Astrocyte of the cerebellum (primary cell): ENCODE results near the gene DUSP8.
A peak's percentile ranks its signal among the peaks of the same experiment; 100 is the strongest.

ENCODE experiments used
- DNase-seq: peaks from one replicate; pipeline ENCODE4 v3.0.0-alpha.2; 2011; ENCODE audit warnings: low read depth
- H3K4me3 ChIP-seq: 2 replicates; pipeline ENCODE4 v1.5.1; 2011; ENCODE audit warnings: mild to moderate bottlenecking, low read depth, low read length, moderate library complexity
- in situ Hi-C: cut with HindIII; loops from 2 replicates; pipeline ENCODE4 v1.10.0; 2017; ENCODE audit warnings: low sequenced_read_pairs
- TF ChIP-seq, protein P1 (sequence below): IDR thresholded peaks from 2 replicates; pipeline ENCODE4 v1.5.1; 2012; ENCODE audit warnings: low read length, low read depth, moderate library complexity, mild to moderate bottlenecking; ENCODE audit errors: missing control alignments

Gene DUSP8

GRCh38 chr11:1548221-1549070, 23.6 kb downstream of the DUSP8 start:
- no peak for DNase-seq
- no peak overlapping the region for H3K4me3 ChIP-seq
- in situ Hi-C loops = no loop called here
- TF ChIP-seq, protein P1, sequence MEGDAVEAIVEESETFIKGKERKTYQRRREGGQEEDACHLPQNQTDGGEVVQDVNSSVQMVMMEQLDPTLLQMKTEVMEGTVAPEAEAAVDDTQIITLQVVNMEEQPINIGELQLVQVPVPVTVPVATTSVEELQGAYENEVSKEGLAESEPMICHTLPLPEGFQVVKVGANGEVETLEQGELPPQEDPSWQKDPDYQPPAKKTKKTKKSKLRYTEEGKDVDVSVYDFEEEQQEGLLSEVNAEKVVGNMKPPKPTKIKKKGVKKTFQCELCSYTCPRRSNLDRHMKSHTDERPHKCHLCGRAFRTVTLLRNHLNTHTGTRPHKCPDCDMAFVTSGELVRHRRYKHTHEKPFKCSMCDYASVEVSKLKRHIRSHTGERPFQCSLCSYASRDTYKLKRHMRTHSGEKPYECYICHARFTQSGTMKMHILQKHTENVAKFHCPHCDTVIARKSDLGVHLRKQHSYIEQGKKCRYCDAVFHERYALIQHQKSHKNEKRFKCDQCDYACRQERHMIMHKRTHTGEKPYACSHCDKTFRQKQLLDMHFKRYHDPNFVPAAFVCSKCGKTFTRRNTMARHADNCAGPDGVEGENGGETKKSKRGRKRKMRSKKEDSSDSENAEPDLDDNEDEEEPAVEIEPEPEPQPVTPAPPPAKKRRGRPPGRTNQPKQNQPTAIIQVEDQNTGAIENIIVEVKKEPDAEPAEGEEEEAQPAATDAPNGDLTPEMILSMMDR = no peak

DNA sequence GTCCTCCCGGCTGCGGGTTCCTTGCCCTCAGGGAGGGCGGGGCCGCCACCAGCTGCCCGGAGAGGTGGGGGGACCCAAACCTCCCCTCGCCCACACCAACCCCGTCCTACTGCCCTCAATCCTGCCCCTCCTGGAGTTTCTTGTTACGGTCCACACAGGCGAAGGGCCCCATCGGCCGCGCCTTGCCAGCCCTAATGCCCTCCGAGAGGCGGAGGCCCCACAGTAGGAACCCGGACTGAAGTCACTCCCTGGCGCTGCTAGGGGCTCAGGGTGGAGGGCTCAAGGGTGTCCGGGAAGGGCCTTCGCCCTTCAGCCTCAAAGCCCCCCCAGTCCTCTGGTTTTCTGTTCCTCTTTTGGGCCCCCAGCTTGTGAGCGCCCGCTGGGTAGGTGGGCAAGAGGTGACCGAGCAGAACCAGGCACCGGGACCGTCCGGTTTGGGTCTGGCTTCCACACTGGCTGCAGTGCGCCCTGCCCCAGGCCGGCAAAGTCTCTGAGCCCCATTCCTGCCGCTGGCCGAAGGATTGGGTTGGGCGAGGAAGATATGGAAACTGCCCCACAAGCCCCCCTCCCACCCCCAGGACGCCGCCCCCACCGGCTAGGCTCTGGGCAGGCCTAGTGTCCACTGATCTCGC, 24.5 kb downstream of the DUSP8 start:
- no peak overlapping the region for H3K4me3 ChIP-seq
- no peak for DNase-seq
- in situ Hi-C loops = no loop called here
- TF ChIP-seq, protein P1 = no peak

DNA sequence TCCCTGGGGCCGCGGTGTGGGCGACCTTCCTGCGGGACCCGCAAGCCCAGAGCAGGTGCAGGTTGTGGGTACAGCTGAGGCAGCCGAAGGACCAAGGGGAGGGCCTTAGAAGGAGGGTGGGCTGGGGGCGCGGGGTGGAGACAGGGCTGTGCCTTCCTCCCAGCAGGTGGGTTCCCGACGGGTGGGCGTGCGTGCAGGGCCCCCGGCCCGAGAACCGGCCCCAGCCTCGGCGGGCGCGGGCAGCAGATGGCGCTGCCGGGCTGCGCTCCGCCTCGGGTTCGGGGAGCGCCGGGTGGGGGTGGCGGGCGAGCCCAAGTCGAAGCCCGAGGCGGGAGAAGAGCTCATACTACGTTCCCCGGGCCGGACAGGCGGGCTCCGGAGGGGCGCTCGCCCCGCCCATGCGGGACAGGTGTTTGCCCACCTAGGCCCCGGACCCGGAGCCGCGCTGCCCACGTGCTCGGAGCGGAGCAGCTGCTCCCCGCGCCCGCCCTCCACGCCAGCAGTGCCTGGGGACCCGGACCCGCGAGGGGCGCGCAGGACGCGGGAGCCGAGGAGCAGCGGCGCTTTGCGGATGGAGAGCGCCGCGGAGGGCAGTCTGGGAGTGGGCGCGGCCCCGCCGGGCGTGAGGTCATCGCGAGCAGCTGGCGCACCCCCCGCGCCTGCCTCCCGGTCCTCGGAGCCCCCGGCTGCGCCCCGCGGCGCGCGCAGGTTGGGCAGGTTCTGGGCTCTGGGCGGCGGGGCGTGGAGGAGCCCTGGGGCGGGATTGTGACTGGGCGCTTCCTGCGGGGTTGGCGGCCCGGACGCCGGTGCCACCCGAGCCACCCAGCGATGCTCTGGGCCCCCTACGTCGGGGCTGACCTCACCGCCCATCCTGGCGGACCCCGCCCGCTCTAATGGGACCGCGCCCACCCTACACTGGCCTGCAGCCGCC, 25.3 kb downstream of the DUSP8 start:
- TF ChIP-seq, protein P1 = peak; percentile 56
- in situ Hi-C loops = no loop called here
- peak overlapping the region; percentile 9 for H3K4me3 ChIP-seq
- DNase-seq = no peak

- in situ Hi-C loops = no loop called here
- DNase-seq = no peak
- H3K4me3 ChIP-seq = no peak overlapping the region
- TF ChIP-seq, protein P1 = no peak
These were observed 26.0 kb downstream of the DUSP8 start for GRCh38 chr11:1546077-1546535.

DNA sequence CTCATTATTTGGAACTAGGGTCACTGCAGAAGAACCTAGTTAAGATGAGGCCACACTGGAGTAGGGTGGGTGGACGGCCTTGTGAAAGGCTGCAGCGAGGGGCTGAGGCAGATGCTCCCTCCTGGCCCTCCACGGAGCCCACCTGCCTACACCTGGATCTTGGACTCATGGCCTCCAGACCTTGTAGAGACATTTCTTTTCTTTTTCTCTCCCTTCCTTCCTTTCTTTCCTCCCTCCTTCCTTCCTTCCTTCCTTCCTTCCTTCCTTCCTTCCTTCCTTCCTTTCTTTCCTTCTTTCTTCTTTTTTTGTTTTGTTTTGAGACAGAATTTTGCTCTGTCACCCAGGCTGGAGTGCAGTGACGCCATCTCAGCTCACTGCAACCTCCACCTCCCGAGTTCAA, 26.6 kb downstream of the DUSP8 start:
- H3K4me3 ChIP-seq = no peak overlapping the region
- in situ Hi-C loops = no loop called here
- no peak for DNase-seq
- TF ChIP-seq, protein P1 = no peak

- TF ChIP-seq, protein P1 = no peak
- in situ Hi-C loops = no loop called here
- DNase-seq = no peak
- H3K4me3 ChIP-seq = no peak overlapping the region
These were observed 27.5 kb downstream of the DUSP8 start for GRCh38 chr11:1544536-1544935.
